ENCODE measurements around the gene PDCL3.

The PDCL3 gene

DNA sequence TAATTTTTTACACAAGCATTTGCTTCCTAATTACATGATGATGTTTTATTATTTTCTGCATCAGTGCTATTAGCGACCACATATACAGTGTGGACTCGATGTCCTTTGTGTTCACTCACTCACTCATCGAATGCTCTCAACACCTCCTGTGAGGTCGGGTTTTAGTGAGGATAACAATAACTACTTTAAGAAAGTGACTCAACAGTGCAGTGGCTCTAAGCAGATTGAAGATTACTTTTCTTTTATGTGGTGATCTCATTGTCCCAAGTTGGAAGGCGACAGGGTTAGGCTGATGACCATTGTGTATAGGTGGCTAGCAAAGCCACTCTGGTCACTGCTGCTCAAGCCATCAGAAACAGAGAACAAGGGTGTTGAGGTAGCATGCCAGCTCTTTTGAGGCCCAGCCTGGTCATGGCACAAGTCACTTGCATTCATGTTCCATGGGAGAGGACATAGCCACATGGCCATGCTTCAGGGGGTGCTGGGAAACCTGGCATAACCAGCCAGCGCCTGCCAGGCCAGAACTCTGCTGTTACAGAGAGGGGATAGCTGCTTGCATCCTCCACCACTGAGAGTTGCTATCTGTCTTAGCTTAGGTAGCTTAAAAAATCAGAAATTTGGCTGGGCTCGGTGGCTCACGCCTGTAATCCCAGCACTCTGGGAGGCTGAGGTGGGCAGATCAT is 60.4 kb downstream of the PDCL3 start:
- no peak overlapping the region for H3K4me2 ChIP-seq (ENCODE audit: low read length)
- no peaks in the 10 kb centered on the region for H3K79me2 ChIP-seq (ENCODE audit: control insufficient read depth, insufficient read depth, low read length, poor library complexity)
- H3K4me1 ChIP-seq (ENCODE audit: control insufficient read depth in 1 of 2, insufficient read depth in 2 of 2, low read length in 2 of 2), result no peaks in the 10 kb centered on the region
- H3K9me3 ChIP-seq (ENCODE audit: insufficient read depth, low read depth, low read length), result peaks cover 10% of the 10 kb centered on the region
- H3K9ac ChIP-seq (ENCODE audit: low read length), result no peak overlapping the region
- H3K23ac ChIP-seq (ENCODE audit: low read length), result no peak overlapping the region
- H2AFZ ChIP-seq (ENCODE audit: insufficient read depth, low read length, poor library complexity), result no peak overlapping the region
- H3K36me3 ChIP-seq (ENCODE audit: control insufficient read depth in 1 of 2, insufficient read depth in 2 of 2, low read length in 2 of 2), result no peaks in the 10 kb centered on the region
- no CpG with 5 or more reads among the region's 8 CpGs for WGBS (ENCODE audit: extremely low coverage, insufficient coverage, insufficient read length)
- no peak overlapping the region for H4K12ac ChIP-seq (ENCODE audit: low read depth, low read length)
- no peak overlapping the region for H3K14ac ChIP-seq (ENCODE audit: low read length)
- peaks cover 1% of the 10 kb centered on the region for H3K27me3 ChIP-seq (ENCODE audit: insufficient read depth, low read length)
- H3K4ac ChIP-seq (ENCODE audit: low read depth, low read length), result no peak overlapping the region
- no peak overlapping the region for H4K91ac ChIP-seq (ENCODE audit: low read depth, low read length)
- no peak overlapping the region for H3K4me3 ChIP-seq (ENCODE audit: low read depth, low read length)
- H2BK12ac ChIP-seq (ENCODE audit: low read length), result no peak overlapping the region
- no peak for DNase-seq
- H2AK5ac ChIP-seq (ENCODE audit: low read length), result no peak overlapping the region
- no peaks in the 10 kb centered on the region for H3K79me1 ChIP-seq (ENCODE audit: low read length)
- no peak overlapping the region for H3K18ac ChIP-seq (ENCODE audit: low read length)
- no peak overlapping the region for H2BK120ac ChIP-seq (ENCODE audit: insufficient read depth, low read length, poor library complexity)
- H2BK5ac ChIP-seq (ENCODE audit: low read depth, low read length, poor library complexity), result no peak overlapping the region
- H4K8ac ChIP-seq (ENCODE audit: low read depth, low read length), result no peak overlapping the region
- no peak overlapping the region for H3K27ac ChIP-seq (ENCODE audit: low read depth, low read length)

DNA sequence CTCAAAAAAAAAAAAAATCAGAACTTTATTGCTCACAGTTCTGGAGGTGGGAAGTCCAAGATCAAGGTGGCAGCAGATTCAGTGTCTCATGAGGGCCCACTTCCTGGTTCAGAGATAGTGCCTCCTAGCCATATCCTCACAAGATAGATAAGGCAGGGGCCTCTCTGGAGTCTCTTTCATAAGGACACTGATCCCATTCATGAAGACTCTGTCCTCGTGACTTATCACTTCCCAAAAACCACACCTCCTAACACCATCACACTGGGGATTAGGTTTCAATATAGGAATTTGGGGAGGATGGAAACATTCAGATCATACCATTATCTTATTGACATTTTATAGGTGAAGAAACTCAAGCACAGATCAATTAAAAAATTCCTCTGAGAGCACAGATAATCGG is 61.1 kb downstream of the PDCL3 start:
- Histone ChIP-seq H3K4me2 (ENCODE audit: low read length) (no peak overlapping the region), H3K79me2 (ENCODE audit: control insufficient read depth, insufficient read depth, low read length, poor library complexity) (no peaks in the 10 kb centered on the region), H3K27ac (ENCODE audit: low read depth, low read length) (no peak overlapping the region), H3K4me3 (ENCODE audit: low read depth, low read length) (no peak overlapping the region), H3K27me3 (ENCODE audit: insufficient read depth, low read length) (peaks cover 1% of the 10 kb centered on the region), H3K23ac (ENCODE audit: low read length) (no peak overlapping the region), H2BK12ac (ENCODE audit: low read length) (no peak overlapping the region), H3K4ac (ENCODE audit: low read depth, low read length) (no peak overlapping the region), H3K36me3 (ENCODE audit: control insufficient read depth in 1 of 2, insufficient read depth in 2 of 2, low read length in 2 of 2) (no peaks in the 10 kb centered on the region), H2BK5ac (ENCODE audit: low read depth, low read length, poor library complexity) (no peak overlapping the region), H2AK5ac (ENCODE audit: low read length) (no peak overlapping the region), H3K4me1 (ENCODE audit: control insufficient read depth in 1 of 2, insufficient read depth in 2 of 2, low read length in 2 of 2) (no peaks in the 10 kb centered on the region), H3K79me1 (ENCODE audit: low read length) (no peaks in the 10 kb centered on the region), H3K9ac (ENCODE audit: low read length) (no peak overlapping the region), H3K9me3 (ENCODE audit: insufficient read depth, low read depth, low read length) (peaks cover 10% of the 10 kb centered on the region), H3K14ac (ENCODE audit: low read length) (no peak overlapping the region), H4K8ac (ENCODE audit: low read depth, low read length) (no peak overlapping the region), H4K91ac (ENCODE audit: low read depth, low read length) (no peak overlapping the region), H2BK120ac (ENCODE audit: insufficient read depth, low read length, poor library complexity) (no peak overlapping the region), H3K18ac (ENCODE audit: low read length) (no peak overlapping the region), H4K12ac (ENCODE audit: low read depth, low read length) (no peak overlapping the region), H2AFZ (ENCODE audit: insufficient read depth, low read length, poor library complexity) (no peak overlapping the region)
- no peak for DNase-seq
- WGBS (ENCODE audit: extremely low coverage, insufficient coverage, insufficient read length), result no CpG with 5 or more reads among the region's 2 CpGs

DNA sequence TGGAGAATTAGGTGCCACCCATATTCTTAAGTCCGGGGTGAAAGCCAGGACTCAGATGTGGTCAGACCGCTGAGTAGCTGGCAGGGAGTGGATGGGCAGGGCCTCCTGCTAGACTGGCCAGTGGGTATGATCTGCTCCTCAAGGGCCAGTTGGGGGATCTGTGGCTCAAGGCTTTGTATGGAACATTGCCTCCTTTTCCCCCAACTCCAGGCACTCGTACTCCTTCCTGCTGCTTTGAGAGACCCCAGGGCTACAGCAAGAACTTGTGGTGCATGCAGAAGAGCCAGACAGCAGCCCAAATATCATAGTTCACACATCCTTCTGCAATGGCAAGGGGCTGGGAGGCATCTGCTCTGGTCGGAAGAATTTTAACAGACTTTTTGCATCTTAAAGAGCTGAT is 61.7 kb downstream of the PDCL3 start:
- H3K23ac ChIP-seq (ENCODE audit: low read length), result no peak overlapping the region
- no peaks in the 10 kb centered on the region for H3K27me3 ChIP-seq (ENCODE audit: insufficient read depth, low read length)
- no peak overlapping the region for H3K4me3 ChIP-seq (ENCODE audit: low read depth, low read length)
- H2BK12ac ChIP-seq (ENCODE audit: low read length), result no peak overlapping the region
- H4K91ac ChIP-seq (ENCODE audit: low read depth, low read length), result no peak overlapping the region
- no CpG with 5 or more reads among the region's 4 CpGs for WGBS (ENCODE audit: extremely low coverage, insufficient coverage, insufficient read length)
- no peaks in the 10 kb centered on the region for H3K79me1 ChIP-seq (ENCODE audit: low read length)
- peaks cover 10% of the 10 kb centered on the region for H3K9me3 ChIP-seq (ENCODE audit: insufficient read depth, low read depth, low read length)
- H2AK5ac ChIP-seq (ENCODE audit: low read length), result no peak overlapping the region
- no peak overlapping the region for H4K8ac ChIP-seq (ENCODE audit: low read depth, low read length)
- H3K4ac ChIP-seq (ENCODE audit: low read depth, low read length), result no peak overlapping the region
- H3K27ac ChIP-seq (ENCODE audit: low read depth, low read length), result no peak overlapping the region
- DNase-seq, result no peak
- H3K4me1 ChIP-seq (ENCODE audit: control insufficient read depth in 1 of 2, insufficient read depth in 2 of 2, low read length in 2 of 2), result no peaks in the 10 kb centered on the region
- H3K18ac ChIP-seq (ENCODE audit: low read length), result no peak overlapping the region
- H3K9ac ChIP-seq (ENCODE audit: low read length), result no peak overlapping the region
- H2BK120ac ChIP-seq (ENCODE audit: insufficient read depth, low read length, poor library complexity), result no peak overlapping the region
- no peak overlapping the region for H4K12ac ChIP-seq (ENCODE audit: low read depth, low read length)
- no peaks in the 10 kb centered on the region for H3K36me3 ChIP-seq (ENCODE audit: control insufficient read depth in 1 of 2, insufficient read depth in 2 of 2, low read length in 2 of 2)
- no peak overlapping the region for H3K4me2 ChIP-seq (ENCODE audit: low read length)
- H2BK5ac ChIP-seq (ENCODE audit: low read depth, low read length, poor library complexity), result no peak overlapping the region
- no peak overlapping the region for H3K14ac ChIP-seq (ENCODE audit: low read length)
- no peaks in the 10 kb centered on the region for H3K79me2 ChIP-seq (ENCODE audit: control insufficient read depth, insufficient read depth, low read length, poor library complexity)
- H2AFZ ChIP-seq (ENCODE audit: insufficient read depth, low read length, poor library complexity), result no peak overlapping the region

- no CpG with 5 or more reads among the region's 6 CpGs for WGBS (ENCODE audit: extremely low coverage, insufficient coverage, insufficient read length)
- H2BK12ac ChIP-seq (ENCODE audit: low read length), result no peak overlapping the region
Observed at GRCh38 chr2:100625717-100626116, 62.9 kb downstream of the PDCL3 start.

More at GRCh38 chr2:100625717-100626116, 62.9 kb downstream of the PDCL3 start:
- Histone ChIP-seq H4K91ac (ENCODE audit: low read depth, low read length) (no peak overlapping the region), H2BK120ac (ENCODE audit: insufficient read depth, low read length, poor library complexity) (no peak overlapping the region), H3K4me3 (ENCODE audit: low read depth, low read length) (no peak overlapping the region), H3K14ac (ENCODE audit: low read length) (no peak overlapping the region), H3K79me2 (ENCODE audit: control insufficient read depth, insufficient read depth, low read length, poor library complexity) (no peaks in the 10 kb centered on the region), H3K4ac (ENCODE audit: low read depth, low read length) (no peak overlapping the region), H3K4me2 (ENCODE audit: low read length) (no peak overlapping the region), H3K36me3 (ENCODE audit: control insufficient read depth in 1 of 2, insufficient read depth in 2 of 2, low read length in 2 of 2) (no peaks in the 10 kb centered on the region), H2AK5ac (ENCODE audit: low read length) (no peak overlapping the region), H3K27ac (ENCODE audit: low read depth, low read length) (no peak overlapping the region), H3K9ac (ENCODE audit: low read length) (no peak overlapping the region), H3K79me1 (ENCODE audit: low read length) (no peaks in the 10 kb centered on the region), H3K27me3 (ENCODE audit: insufficient read depth, low read length) (no peaks in the 10 kb centered on the region), H2AFZ (ENCODE audit: insufficient read depth, low read length, poor library complexity) (no peak overlapping the region), H3K23ac (ENCODE audit: low read length) (no peak overlapping the region), H2BK5ac (ENCODE audit: low read depth, low read length, poor library complexity) (no peak overlapping the region), H3K18ac (ENCODE audit: low read length) (no peak overlapping the region), H4K8ac (ENCODE audit: low read depth, low read length) (no peak overlapping the region), H3K4me1 (ENCODE audit: control insufficient read depth in 1 of 2, insufficient read depth in 2 of 2, low read length in 2 of 2) (peaks cover 0 to 5% of the 10 kb centered on the region in 2 experiments), H4K12ac (ENCODE audit: low read depth, low read length) (no peak overlapping the region), H3K9me3 (ENCODE audit: insufficient read depth, low read depth, low read length) (peaks cover 7% of the 10 kb centered on the region)
- no peak for DNase-seq
